Measurements from ENCODE around the gene MSX1.
A peak's percentile ranks its signal among the peaks of the same experiment; 100 is the strongest.

MSX1 gene

DNA sequence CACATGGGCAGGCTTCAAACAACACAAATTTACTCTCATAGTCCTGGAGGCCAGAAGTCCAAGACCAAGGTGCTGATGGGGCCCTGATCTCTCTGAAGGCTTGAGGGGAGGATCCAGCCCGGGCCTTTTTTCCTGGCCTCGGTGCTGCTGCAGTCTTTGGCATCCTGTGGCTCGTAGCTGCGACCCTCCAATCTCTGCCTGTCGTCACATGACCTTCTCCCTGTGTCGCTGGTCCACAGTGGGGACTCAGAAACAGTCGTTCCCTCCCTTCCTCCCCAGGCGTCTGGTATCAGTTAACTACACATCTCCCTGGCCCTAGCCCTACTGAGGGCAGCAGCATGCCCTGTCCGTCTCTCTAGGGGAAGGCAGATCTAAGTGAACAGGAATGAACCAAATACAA lies 19.1 kb upstream of the MSX1 start:
- no peak for DNase-seq (ENCODE audit: low read depth in 2 of 2)

DNA sequence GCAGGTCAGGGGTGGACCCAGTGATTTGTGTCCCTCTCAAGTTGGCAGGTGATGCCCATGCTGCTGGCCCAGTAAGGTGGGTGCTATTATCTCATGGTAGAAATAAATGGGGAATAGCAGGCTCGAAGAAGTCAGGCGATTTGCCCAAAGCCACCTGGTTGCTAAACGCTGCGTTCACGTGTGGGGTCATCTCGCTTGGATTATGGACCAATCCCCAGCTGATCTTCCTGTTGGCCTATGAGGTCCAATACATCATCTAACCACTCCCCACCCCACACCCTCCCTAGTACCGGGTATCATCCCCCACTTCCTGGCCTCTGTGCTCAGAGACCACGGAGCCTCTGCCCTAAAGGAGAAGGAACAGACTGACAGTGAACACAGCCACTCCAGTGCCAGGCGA lies 18.3 kb upstream of the MSX1 start:
- no peak for DNase-seq (ENCODE audit: low read depth in 2 of 2)

DNA sequence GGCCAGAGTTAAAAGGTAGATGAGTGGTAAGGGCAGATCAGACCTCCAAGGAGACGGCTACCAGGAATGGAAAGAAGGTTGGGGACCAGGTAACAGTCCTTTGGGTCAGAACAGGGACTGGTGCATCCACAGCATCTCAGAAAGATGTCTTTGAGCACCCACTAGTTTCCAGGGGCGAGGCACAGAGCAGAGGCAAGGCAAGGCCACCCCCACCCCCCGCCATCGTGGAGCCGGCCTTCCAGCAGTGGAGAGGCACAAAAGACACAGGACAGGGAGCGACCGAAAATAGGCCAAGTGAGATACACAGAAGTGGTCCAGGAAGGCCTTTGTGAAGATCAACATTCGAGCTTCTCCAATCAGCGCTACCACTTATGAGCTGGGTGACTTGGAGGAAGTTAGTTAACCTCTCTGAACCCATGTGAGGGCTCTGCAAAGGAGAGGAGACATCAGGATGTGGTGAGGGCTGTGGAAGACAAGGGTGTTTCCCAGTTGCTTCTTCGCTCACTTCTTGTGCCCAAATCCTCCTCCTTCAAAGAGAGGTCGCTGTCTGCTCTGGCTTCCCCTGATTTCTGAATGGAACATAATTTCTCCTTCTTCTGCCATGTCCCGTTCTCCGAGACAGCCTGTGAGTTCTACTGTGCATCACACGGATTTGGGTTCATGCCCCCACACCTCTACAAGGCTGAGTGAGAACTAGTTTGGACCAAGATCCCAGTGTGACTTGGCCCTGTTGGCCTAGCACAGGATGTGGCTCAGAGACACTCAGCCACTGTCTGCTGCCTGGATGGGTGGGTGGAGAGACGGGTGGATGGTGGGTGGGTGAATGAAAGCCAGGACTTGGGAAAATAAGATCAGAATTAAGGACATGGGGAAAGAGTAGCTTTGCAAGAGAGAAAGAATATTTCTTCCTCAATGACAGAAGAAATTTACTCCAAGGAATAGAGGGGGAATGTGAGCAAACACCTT lies 16.7 kb upstream of the MSX1 start:
- no peak for DNase-seq (ENCODE audit: low read depth in 2 of 2)

DNA sequence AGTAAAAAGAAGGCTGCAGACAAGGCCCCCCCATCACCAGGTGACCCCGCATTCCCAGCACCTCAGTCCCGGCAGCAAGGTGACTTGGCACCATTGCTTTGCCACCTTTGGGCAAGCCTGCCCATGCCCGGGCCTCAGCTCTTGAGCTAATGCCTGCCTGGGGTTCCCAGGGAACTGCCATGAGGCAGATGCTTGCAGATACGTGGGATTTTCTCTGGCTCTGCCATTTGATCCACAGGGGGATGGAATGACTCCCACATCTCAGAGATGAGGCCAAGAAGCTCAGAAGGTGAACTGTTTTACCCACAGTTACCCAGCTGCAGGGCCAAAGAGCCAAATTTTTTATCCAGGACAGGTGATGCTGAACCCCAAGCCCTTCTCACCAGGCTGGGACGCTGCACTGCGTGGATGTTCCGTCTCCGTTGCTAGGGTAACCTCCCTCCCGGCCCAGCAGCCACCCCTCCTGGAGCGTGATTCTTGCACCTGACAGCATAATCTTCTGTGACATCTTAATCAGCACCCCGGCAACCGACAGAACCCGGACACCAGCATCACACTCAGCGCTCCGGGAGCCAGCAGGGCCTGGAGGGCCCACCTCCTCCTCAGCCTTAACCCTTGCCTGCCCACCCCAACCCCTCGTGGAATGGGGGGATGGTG lies 15.7 kb upstream of the MSX1 start:
- no peak for DNase-seq (ENCODE audit: low read depth in 2 of 2)

DNA sequence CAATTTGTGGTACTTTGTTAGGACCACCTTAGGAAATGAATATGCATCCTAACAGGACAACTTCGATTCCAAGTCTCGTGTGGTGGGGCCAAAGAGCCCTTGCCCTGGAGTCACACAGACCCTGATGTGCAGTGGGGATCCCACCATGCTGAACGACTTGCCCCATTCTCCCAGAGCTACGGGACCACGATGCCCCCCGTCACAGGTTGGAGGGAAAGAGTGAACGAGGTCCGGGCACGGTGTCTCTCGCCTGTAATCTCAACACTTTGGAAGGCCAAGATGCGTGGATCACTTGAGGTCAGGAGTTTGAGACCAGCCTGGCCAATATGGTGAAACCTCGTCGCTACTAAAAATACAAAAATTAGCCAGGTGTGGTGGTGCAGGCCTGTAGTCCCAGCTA lies 14.4 kb upstream of the MSX1 start:
- no peak for DNase-seq (ENCODE audit: low read depth in 2 of 2)

DNA sequence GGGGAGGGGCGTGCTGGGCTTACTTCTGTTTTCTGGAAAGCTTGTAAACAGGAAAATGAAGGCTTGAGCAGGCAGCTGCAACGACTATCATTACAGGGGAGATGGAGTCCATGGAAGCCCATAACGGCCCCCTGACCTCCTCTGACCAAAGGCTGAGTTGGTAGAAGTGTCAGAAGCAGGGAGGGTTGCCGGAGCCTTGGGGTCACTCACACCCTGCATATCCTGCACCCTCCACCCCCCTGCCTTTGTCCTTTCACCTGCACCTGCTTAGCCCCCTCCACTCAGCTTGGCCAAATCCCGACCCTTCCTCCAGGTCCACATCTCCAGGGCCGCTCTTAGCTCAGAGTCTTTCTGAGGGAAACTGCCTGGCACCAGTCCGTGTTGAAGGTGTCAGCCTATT lies 12.5 kb upstream of the MSX1 start:
- no peak for DNase-seq (ENCODE audit: low read depth in 2 of 2)

DNA sequence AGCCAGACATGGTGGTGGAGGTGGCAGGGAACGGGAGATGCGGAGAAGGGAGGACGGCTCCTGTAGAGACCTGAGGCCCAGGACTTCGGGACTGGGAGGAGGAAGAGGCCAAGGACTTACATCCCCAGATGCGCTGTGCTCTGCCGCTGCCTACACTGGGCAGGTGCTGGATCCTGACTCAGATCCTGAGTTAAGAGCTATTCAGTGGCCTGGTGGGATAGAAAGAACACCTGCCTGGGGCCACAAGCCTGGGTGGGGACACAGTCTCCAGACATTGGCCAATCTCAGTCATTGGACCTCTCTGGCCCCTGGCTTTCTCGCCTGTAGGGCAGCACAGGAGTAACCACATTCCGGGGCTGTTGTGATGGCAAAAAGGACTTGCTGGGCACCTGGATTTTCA lies 10.9 kb upstream of the MSX1 start:
- DNase-seq (ENCODE audit: low read depth in 2 of 2): no peak

DNA sequence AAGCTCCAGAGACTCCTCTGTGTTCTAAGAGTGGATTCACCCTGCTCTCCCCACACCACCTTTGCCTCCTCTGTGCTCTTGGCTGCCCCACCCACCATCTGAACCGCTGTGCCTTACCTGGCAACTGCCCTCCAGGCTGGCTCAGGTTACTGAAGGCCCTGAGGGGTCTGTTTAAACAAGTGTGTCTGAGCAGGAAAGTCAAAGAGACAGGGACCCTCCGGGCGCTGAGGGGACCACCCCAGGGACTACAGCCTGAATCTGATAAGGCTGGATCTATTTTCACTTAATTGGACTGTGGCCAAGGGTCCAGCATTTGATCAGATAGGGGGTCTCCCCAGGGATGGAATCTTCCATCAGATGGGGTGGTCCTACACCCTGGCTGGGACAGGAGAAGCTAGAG lies 10.4 kb upstream of the MSX1 start:
- no peak for DNase-seq (ENCODE audit: low read depth in 2 of 2)

DNA sequence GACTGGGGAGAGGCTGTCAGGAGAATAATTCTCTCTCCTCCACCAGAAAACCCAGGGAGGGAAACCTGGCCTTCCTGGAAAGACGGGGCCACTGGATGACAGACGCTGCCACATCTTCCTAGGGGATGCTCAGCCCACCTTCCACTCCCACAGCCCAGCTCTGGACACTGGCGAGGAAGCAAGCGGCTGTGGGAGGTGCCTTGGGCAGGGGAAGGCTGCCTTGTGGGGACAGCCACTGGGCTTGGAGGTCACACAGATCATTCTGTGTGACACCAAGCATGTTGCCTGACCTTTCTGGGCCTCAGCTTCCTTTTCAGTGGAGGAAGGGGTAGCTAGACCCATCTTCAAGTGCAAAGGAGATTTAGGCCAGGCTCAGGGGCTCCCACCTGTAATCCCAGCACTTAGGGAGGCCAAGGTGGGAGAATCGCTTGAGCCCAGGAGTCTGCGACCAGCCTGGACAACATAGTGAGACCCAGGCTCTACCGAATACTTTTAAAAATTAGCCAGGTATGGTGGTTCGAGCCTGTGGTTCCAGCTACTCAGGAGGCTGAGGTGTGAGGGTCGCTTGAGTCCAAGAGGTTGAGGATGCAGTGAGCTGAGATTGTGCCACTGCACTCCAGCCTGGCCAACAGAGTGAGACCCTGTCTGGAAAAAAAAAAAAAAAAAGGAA lies 9.8 kb upstream of the MSX1 start:
- DNase-seq (ENCODE audit: low read depth in 2 of 2): no peak

DNA sequence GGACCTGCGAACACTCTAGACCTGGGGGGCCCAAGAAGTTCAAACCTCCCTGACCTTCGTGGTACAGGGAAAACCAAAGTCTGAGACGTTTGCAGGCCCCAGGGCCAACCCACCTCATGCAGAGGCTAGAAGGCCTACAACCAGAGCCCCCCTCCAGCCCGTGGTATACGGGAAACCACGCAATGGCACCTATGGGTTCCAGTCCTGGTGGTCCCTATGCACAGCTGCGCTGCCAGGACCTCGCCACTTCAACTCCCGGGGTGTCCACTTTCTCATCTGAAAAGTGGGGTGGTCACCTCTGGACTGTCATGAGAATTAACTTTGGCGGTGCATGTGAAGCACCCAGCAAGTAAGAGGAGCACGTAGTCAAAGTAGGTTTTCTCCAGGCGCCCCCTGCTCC lies 8.4 kb upstream of the MSX1 start:
- no peak for DNase-seq (ENCODE audit: low read depth in 2 of 2)

DNA sequence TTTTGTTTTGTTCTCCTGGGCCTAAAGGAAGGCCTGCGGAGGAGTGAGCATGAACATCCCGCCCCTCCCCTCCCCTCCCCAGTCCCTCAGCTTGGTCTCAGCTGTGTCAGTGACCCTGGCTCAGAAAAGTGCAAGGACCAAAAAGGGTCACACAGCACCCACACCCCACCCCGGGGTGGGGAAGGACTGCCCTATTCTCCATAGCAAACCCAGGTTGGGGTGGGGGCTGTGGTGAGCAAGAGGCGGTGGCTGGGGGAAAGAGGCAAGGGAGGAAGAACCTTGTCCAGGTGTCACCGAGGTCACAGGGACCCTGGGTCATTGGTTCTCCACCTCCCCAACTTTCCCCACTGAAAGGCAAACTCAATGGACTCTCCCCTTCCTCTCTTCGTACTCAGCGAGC lies 7.6 kb upstream of the MSX1 start:
- DNase-seq (ENCODE audit: low read depth in 2 of 2): no peak

DNA sequence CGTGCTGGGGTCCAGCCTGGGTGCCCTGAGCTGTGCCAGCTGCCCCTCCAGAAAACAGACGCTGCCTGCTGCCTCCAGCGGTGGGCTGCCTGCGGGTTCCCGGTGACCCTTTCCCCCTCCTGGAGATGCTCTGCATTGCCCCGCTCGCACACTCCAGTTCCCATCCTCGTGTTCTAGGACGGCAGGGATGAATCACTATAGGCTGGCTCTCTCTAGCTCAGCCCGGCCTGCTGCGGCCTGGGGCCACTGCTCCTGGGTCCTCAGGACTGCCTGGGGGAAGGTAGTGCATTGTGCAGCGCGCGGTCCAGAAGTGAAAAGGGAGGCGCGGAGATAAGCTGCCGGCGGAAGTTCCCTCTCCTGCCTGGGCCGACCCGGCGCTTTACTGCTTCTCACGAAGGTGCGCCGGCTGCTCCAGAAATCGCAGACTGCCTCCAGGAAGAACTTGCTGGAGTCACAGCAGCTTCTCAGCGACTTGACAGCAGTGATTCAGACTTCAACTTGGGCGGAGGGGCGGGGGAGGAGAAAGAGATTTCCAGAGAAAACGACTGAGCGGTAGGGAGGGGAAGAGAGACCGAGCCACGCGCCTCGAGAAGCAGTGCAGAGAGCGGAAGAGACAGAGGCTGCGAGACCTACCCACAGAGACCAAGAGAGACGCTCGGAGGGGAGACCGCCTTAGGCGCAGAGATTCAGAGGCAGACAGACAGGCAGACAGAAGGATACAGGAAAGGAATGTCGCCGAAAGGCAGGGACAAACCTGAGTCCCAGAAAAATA lies 6.7 kb upstream of the MSX1 start:
- peak in 1 of 2 donors; percentile 28 for DNase-seq (ENCODE audit: low read depth in 2 of 2)

DNA sequence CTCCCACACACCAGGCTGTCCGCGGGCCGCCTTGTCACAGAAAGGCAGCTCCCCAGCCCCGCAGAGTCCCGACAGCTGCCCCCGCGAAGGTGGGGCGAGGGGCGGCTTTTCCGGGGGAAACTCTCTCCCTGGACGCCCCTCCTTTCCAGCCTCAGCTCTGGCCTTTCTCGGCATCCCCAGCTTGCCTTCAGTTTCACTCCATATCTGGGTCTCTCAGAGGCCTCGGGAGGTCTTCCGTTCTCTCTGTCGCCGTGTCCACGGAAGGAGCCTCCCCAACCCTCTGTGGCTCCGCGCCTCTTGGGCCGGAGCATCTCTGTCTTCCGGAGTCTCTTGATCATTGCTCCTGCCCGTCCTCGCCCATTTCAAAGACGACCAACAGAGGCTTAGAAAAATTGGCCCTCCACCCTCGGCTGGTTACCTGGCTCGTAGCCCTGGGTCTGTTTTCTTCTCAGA lies 6.1 kb upstream of the MSX1 start:
- no peak for DNase-seq (ENCODE audit: low read depth in 2 of 2)

DNA sequence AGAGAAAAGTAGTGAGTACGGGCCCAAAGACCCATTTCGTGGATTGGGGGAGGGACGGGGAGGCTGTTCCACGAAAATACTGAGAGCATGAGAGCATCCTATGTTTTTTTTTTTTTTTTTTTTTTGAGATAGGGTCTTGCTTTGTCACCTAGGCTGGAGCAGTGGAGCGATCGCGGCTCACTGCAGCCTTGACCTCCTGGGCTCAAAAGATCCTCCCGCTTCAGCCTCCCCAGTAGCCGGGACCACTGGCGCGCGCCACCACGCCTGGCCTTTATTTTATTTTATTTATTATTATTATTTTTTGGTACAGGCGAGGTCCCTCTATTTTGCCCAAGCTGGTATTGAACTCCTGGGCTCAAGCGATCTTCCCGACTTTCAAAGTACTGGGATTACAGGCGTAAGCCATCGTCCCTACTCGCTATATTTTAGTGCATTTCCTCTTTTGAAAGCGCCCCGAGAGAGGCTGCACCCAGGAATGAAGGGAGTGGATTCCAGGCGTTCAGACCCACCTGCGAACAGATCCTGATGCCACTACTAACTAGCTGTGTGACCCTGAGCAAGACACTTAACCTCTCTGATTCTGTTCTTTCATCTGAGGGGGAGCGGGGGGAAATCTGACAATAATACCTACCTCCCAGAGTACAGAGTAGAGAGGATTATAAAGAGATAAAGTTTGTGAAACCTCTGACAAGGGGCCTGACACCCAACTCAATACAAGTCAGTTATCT lies 5.4 kb upstream of the MSX1 start:
- no peak for DNase-seq (ENCODE audit: low read depth in 2 of 2)

DNA sequence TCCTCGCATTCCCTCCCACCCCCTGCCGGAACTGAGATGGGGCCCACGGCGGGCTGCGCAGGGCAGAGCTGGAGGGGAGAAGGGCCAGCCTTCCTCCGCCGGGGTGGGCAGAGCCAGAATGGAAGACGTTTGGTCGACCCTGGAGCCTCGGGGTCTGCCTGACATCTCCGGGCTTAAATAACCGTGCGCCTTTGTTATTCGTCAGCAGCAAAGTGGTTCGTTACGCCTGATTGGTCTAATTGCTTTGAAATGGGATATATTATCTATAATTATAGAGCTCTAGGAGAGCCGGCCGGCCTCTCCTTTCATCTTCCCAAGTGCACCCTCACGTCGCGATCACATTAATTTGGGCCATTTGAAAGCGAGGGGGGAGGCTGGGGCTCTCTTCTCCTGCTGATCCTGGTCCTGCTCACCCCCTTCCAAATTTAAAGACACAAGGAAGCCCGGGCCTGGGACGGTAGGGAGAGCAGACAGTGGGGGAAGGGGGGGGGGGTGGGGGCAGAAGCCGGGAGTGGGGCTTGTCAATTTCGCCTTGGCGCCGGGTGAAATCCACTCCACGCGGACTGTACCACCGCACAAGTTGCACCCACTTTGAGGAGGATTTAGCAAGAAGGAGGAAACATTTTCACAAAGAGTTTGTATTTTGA lies 4.7 kb upstream of the MSX1 start:
- no peak for DNase-seq (ENCODE audit: low read depth in 2 of 2)

DNA sequence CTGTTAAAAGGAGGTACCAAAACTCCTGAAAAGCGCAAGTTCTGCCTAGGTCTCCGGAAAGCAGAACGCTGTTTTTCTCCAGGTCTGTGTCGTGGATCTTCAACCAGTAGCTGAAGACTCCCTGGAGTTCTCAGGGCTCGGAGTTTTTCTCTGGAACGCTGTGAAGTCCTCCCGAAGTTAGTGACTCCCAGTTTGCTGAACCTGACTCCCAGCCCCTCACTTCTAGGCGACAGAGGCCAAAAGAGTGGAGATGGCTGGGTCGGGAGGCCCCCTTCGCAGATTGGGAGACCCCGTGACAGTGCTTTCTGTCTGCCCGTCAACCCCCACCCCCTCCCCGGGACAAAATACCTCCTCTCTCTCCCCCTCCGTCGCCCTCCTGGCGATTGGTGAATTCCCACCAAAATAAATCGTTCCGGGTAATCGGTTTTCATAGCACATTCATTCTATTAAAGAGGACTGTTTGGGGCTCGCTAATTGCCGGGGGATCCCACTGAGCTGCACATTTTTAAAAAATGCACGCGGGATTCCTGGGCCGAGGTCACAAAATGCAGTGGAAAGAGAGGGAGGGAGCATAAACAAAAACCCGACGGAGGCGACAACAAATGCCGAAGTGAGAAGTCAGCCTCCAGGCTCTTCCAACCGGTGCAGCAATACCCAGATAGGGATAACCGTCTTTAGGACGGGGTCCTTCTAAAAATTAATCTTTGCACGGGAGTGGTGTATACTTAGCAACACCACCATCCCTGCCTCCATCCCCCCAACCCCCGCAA lies 4.0 kb upstream of the MSX1 start:
- no peak for DNase-seq (ENCODE audit: low read depth in 2 of 2)

DNA sequence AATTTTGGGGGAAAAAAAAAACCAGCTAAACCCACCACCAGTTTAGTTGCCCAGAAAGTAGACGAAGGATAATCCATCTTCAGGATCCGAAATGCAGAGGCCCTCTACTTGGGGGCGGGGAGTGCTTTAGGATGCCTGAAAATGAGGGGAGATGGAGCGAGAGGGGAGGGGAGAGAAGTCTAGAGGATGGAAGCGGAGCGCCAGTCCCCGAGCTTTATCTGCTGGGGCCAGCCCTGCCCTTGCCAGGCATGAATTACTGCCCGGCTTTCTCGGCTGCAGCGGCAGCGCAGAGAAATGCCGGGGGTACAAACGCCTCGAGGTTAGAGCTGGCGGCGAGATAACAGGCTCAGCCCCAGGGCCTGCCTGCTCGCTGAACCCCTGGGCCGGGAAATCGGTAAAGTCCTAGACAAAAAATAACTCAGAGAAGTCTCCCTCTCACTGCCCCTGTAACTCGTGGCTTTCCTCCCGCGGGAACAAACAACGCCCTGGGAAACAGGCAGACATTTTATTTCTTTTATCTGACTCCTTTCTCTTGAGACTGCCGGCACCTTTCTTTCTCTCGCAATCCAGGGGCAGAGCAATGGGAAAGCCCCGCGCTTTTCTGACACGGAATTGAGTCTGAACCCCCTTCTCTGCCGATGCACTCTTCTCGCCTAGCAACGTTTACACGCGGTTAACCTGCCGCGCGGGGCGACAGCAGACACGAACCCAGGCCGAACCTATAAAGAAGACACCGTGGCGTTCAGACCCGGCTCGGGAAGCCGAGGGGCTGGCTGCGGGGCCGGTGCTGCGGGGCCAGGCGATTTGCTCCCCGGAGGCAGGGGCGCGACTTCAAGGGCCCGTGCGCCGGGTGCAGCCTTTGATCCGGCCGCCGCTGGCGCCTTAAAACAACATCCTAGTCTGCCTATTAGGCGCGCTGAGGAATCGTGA lies 3.1 kb upstream of the MSX1 start:
- DNase-seq (ENCODE audit: low read depth in 2 of 2): no peak

DNA sequence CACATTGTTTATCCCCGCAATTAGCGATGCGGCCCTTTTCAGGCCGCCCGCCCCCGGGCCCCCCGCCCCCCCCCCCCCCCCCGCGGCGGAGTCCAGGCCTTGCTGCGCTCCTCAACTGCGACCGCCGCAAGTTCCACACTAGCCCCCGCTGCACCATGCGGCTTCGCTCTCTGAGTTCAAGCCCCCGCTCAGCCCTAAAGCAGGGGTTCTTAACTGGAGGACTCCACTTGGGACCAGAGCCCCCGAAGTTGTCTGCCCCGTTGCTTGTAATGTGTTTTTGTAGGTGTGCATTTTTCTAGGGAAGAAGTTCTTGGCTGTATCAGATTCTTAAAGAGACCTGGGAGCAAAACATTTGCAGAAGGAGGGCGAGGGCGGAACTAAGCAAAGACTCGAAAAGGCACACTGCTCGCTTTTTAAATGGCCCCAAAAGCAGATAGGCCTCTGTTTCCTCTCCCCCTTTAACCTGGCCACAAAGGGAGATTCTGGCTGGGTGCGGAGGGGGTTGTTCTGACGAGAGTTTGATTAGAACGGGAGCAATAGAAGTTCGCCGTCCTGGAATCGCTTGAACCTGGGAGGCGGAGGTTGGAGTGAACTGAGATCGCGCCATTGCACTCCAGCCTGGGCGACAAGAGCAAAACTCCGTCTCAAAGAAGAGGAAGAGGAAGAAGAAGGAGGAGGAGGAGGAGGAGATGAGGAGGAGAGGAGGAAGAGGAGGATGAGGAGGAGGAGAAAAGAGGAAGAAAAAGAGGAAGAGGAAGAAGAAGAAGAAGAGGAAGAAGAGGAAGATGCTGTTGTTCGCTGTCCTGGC lies 2.3 kb upstream of the MSX1 start:
- DNase-seq (ENCODE audit: low read depth in 2 of 2): no peak
